Sciatic nerve (tissue), 2 donors: Measurements from ENCODE around the gene TPCN1. TPM values are rescaled to one million over a fixed set of nuclear protein-coding genes. Genes with fewer than 3 reads are reported as not detected.

Experiments
- ATAC-seq: fragments of 200-7000 bp; cut with Tn5 transposase; one replicate; pipeline ENCODE4 v1.9.1; 2020; ENCODE audit warnings: mild to moderate bottlenecking, moderate library complexity
- DNase-seq: peaks from one replicate; pipeline ENCODE4 v3.0.0-alpha.2; 2020; ENCODE audit warnings: low spot score
- intact Hi-C: fragments of 100-400 bp; cut with DNase I; formaldehyde crosslinking; loops from one replicate; pipeline ENCODE4 v1.14.2; 2022
- total RNA-seq: library from RNA; stranded (reverse); fragmentation: NEBNext Ultra II Directional; extraction: Animal tissue kit (Norgen Biotek cat#: 25700); gene quantifications from one replicate; pipeline ENCODE4 v1.2.1, GENCODE V29; 2021
- donor health status: DM: no; HTN: no; CAD: no.
- donor health status: DM: no; HTN: no; CAD: no.

TPCN1 gene
- total RNA-seq, 1 donor from 2014 or later = 90.6 TPM

DNA sequence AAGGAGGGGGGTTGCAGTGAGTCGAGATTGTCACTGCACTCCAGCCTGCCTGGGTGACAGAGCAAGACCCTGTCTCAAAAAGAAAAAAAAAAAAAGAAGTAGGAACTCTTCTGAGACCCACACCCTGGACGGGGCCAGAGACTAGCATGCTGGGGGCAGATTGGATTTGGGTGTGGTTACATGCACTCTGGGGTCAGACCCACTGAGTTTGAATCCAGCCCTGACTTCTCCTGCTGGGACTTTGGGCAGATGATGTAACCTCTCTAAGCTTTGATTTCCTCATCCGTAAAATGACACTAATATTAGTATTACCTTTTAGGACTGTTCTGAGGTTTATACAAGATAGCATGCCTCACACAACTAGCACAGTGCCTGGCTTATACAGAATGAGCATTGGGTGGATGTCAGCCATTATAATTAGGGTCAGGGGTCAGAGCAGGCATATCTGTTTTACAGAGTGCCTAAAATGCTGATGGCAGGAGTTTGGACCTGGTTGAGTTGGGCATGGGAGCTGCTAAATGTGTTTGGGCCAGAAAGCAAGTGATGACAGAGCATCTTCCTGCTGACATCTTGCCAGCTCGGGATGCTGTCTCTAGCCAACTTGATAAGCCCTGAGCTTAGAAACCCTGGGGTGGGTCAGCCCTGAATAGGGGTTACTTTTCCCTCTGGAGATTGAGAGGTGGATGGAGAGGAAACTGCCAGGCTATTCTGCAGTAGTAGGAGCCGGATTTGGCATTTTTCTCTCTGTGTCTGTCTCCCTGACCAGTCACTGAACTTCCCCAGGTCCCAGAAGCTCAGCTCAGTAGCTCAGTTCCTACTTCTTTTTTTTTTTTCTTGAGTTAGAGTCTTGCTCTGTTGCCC is 15.5 kb downstream of the TPCN1 start:
- ATAC-seq = no peak
- DNase-seq = peak; percentile 53
- intact Hi-C loops = no loop called here

- DNase-seq (no peak), ATAC-seq (no peak)
- intact Hi-C loops = no loop called here
These were observed 16.5 kb downstream of the TPCN1 start for GRCh38 chr12:113237748-113238147.

GRCh38 chr12:113238309-113238708 is 17.0 kb downstream of the TPCN1 start:
- intact Hi-C loops = no loop called here
- DNase-seq (peak; percentile 37), ATAC-seq (no peak)

DNA sequence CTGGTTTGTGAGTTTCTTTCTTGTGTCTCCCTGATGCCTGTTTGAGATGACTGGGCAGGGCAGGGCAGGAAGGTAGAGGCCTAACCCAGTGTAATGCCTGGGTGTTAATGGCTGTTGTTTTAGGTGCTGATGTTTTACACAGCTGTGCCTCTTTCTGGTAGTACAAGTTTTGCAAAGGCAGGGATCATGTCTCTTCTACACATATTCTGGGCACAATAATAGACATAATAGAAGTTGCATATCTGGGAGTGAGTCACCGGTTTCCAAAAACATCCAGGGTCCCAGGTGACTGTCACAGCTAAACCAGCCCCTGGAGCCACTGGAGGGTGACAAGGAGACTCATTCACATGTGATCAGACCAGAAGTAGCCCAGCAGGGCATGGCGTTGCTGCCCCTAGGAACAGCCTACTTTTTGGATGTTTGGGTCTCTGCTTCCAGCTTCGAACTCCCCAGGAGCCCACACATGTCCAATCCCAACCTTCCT is 18.1 kb downstream of the TPCN1 start:
- ATAC-seq = peak; percentile 3
- DNase-seq = peak; percentile 13
- intact Hi-C loops = no loop called here

- peak; percentile 38 for ATAC-seq
- intact Hi-C loops = loop anchor here (5.0 kb wide), 1 partner anchor 1322 kb away; no protein-coding TSS in a partner anchor
- DNase-seq = peak; percentile 64
These were observed 18.6 kb downstream of the TPCN1 start for GRCh38 chr12:113239811-113240331.

DNA sequence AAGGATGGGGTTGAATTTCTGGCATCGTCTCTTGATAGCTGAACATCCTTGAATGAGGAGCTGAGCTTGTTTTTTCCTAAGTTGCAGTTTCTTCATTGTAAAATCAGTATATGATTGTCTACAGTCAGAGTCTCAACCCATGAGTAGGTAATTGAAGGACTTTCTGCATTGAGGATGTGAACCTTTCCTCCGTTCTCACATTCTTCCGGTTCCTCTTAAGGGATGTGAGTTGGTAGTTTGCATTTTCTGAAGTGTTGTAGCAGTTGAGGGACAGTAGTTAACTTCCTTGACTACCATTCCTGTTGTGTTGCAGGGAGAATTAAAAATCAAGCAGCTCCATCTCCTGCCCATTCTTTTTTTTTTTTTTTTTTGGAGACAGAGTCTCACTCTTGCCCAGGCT is 19.1 kb downstream of the TPCN1 start:
- intact Hi-C loops = loop anchor here (5.0 kb wide), 1 partner anchor 1322 kb away; no protein-coding TSS in a partner anchor
- DNase-seq (peak; percentile 5), ATAC-seq (no peak)

GRCh38 chr12:113241191-113242025 is 20.1 kb downstream of the TPCN1 start:
- intact Hi-C loops = loop anchor here (5.0 kb wide), 1 partner anchor 1321 kb away; no protein-coding TSS in a partner anchor
- DNase-seq (no peak), ATAC-seq (peak; percentile 62)

DNA sequence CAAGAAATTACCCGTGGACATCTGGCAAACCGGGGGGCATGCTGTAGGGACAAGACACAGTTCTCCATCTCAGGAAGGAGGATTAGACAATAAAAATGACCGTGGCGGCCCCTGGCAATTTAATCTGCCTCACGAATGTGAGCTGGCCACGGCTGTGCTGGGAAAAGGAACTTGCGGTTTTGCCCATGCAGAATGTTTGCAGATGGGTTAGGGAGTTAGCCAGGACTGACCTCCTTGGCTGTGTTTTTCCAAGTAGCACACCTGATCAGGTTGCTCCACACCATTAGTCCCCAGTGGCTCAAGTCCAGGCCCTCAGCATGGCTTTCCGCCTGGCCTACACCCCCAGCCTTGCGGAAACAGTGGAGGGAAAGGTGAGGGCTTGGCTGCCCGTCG is 20.8 kb downstream of the TPCN1 start:
- ATAC-seq = no peak
- no peak for DNase-seq
- intact Hi-C loops = loop anchor here (5.0 kb wide), 1 partner anchor 1320 kb away; no protein-coding TSS in a partner anchor

DNA sequence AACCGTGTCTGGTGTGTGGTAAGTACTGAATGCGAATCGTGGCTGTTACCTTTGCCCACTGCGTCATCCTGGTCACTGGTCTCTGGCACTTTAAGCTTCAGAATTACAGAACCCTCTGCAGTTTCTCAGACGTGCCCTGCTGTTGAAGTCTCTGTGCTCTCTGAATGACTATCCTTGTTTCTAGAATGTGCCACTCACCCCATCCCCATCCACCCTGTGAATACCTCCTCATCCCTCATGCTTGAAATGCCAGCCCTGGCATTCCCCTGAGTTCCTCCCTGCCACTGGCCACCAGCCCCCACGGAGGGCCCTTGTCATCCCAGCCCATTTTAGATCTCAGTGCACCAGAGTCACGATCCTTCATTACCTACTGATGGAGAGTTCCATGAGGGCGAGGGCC is 21.3 kb downstream of the TPCN1 start:
- no peak for ATAC-seq
- intact Hi-C loops = loop anchor here (5.0 kb wide), 1 partner anchor 1320 kb away; no protein-coding TSS in a partner anchor
- DNase-seq = no peak

DNA sequence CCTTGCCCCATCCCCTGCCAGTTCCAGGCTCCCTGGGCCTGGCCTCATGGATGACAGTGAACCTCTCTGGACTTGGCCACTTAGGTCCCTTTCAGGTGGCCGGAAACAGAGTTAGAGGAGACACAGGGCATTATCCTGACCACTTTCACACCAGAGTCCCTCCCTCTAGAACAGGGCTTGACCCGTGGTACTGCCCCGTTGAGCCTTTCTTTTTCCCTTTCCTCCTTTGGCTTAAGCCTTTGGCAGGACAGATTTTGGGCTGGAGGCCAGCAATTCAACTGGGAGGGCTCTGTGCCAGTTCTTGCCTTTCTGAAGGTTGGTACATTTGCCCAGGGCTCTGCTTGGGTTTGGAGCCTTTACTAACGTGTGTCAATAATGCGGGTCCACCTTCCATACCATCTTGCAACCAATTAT is 22.8 kb downstream of the TPCN1 start:
- intact Hi-C loops = loop anchor here (5.0 kb wide), 1 partner anchor 1318 kb away; no protein-coding TSS in a partner anchor
- no peak for ATAC-seq
- DNase-seq = peak; percentile 82

- intact Hi-C loops = loop anchor here (5.0 kb wide), 1 partner anchor 1318 kb away; no protein-coding TSS in a partner anchor
- ATAC-seq (no peak), DNase-seq (no peak)
These were observed 23.3 kb downstream of the TPCN1 start for GRCh38 chr12:113244478-113244958.

- intact Hi-C loops = no loop called here
- peak; percentile 84 for ATAC-seq
- DNase-seq = no peak
These were observed 24.6 kb downstream of the TPCN1 start for GRCh38 chr12:113245695-113246477.

DNA sequence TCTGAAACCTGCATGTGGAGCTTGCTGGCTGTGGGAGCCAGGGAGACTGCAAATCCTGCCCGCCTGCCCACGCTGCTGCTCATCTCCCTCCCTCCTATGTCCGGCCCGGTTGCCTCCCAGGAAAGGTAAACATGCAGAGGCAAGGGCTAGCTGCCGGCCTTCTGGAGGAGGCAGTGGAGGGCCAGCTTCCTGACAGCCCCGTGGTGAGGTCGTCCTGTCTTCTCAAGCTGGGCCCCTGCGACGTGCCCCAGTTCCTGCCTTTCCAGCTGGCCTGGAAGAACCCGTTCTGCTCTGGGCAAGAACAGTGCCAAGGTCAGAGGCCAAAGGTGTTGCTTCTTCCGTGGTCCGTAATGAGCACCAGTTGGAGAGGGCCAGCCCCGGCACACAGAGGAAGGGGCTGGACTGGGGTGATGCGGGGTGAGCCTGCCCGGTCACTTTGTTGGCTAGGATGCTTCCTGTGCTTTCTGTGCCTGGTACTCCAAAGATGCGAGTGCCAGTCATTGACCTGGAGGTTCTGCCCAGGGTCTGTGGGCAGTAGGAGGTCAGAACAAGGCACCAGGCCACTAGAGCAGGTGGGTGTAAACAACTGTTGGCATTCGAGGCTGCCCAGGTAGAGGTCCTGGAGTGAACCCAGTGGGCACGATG is 25.3 kb downstream of the TPCN1 start:
- DNase-seq (no peak), ATAC-seq (no peak)
- intact Hi-C loops = no loop called here

DNA sequence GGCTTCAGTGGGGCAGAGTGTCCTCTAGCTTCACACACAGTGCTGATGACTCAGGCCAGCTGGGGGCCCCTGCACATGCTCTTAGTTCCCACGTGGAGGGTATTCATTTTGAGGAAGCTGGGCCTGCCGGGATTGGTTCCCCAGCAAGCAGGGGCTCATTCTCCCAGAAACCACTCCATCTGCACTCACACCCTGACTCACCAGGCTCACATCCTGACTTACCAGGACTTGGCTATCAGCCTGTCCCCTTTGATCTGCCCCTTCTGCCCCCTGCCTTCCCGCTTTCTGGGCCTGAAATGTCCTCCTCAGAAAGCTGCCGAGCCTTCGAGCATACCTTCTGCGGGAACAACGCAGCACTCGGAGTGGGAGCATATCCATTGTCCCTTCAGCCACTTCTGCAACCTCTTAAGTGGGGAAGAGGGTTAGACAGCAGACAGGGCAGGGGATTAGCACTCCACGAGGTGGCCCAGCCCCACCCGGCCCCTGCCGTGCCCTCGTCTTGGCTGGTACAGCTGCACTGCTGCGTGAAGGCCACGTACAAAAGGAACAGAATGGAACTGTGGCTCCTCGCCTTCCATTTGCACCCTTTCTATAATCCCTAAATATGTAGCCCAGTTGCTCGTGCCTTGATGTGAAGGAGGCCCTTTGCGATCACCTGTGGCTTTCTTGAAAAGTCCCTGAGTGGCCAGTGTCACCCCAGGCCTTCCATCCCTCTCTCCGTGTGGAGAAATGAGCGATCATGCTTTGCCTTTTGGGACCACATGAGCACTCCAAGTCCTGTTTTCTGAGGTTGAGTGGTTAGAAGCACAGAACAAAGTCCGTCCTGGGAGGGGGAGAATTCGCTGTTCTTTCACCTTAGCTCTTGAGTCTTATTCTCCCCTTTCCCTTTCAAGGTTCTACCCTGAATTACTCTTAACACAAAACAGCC is 26.1 kb downstream of the TPCN1 start:
- ATAC-seq = no peak
- DNase-seq = no peak
- intact Hi-C loops = no loop called here

DNA sequence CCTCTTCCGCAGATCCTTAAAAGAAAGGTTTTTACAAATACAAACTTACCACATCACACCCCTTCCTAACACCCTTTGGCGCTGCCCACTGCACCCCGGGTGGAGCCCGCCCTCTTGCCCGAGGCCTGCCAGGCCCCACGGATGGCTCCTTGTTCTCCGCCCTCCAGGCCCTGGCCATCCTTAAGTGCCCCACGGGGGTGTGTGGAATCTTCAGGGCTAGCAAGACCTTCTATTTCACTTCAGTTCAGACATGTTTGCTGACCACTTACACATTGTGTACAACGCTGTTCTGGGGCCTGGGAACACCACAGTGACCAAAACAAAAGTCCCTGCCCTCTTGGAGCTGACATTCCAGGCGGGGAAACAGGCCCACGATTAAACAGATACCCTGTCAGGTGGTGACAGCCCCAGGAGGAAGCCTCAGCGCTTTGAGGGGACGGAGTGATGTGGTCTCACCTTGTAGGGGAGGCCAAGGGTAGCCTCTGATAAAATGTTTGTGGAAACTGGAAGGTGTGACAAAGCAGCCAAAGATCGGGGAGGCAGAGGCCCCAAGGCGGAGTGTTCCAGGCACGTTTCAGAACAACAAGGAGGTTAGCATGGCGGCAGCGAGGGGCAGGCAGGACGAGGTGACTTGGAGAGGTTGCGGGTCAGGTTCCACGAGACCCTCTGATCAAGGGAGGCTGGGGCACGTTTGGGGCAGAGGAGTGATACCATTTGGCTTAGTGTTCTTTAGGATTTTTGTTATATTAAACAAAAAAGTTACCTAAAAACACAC is 27.0 kb downstream of the TPCN1 start:
- ATAC-seq = no peak
- intact Hi-C loops = no loop called here
- DNase-seq = no peak

- DNase-seq (no peak), ATAC-seq (no peak)
- intact Hi-C loops = no loop called here
These were observed 27.7 kb downstream of the TPCN1 start for GRCh38 chr12:113248842-113249435.
